B cell (primary cell): ENCODE measurements around the gene HARBI1.

Experiments
- CTCF ChIP-seq: fragments of 200-600 bp; IDR thresholded peaks from one replicate; pipeline ENCODE4 v1.8.0; 2022; ENCODE audit warnings: antibody characterized with exemption, mild to moderate bottlenecking
- EZH2 ChIP-seq: IDR thresholded peaks from 2 replicates; pipeline ENCODE4 v1.6.1; 2012; ENCODE audit warnings: borderline replicate concordance, low read depth, mild to moderate bottlenecking, moderate library complexity, low read length; ENCODE audit not compliant: insufficient read depth, poor library complexity, severe bottlenecking

GRCh38 chr11:46632502-46632901 lies 15.5 kb upstream of the HARBI1 start:
- no peak for TF ChIP-seq CTCF
- TF ChIP-seq EZH2 = no peak
